Caco-2 (cell line): ENCODE measurements around the gene TNFAIP8. TPM values are rescaled to one million over a fixed set of nuclear protein-coding genes. Genes with fewer than 3 reads are reported as not detected.

Source experiments
- BruUV-seq: library from RNA; stranded (reverse); fragments of 400-500 nt; replicated peaks from 2 replicates; lab custom pipeline; 2021; lab: Mats Ljungman, UMichigan
- CTCF ChIA-PET: fragments of 300-600 bp; sonication (Branson Sonifier 250); formaldehyde crosslinking; loops from one replicate; lab custom pipeline; 2022; ENCODE audit warnings: antibody characterized with exemption; lab: Charles Lee
- POLR2A ChIA-PET: fragments of 300-600 bp; sonication (Branson Sonifier 250); formaldehyde crosslinking; loops from one replicate; lab custom pipeline; 2022; ENCODE audit warnings: antibody characterized with exemption; lab: Charles Lee
- DNase-seq, 2 experiments: peaks; one replicate each; pipeline versions ENCODE4 v3.0.0 to v3.0.0-alpha.2; 2020 to 2022
- H3K27me3 ChIP-seq: replicated peaks from 2 replicates; pipeline ENCODE4 v1.6.0; 2011; ENCODE audit warnings: low read length; ENCODE audit not compliant: control insufficient read depth, insufficient read depth
- H3K36me3 ChIP-seq: 2 replicates; pipeline ENCODE4 v1.5.1; 2011; ENCODE audit warnings: low read length; ENCODE audit not compliant: control insufficient read depth, insufficient read depth
- H3K4me1 ChIP-seq: fragments of 250-450 bp; sonication (Bioruptor Pico); 2 replicates; pipeline ENCODE4 v1.5.1; 2020; ENCODE audit warnings: mild to moderate bottlenecking
- H3K4me3 ChIP-seq: 2 replicates; pipeline ENCODE4 v1.5.1; 2011; ENCODE audit warnings: low read depth, mild to moderate bottlenecking, control low read depth, low read length
- H3K9me3 ChIP-seq: fragments of 250-450 bp; sonication (Bioruptor Pico); 2 replicates; pipeline ENCODE4 v1.5.1; 2020; ENCODE audit warnings: mild to moderate bottlenecking, moderate library complexity
- H3K27ac Mint-ChIP-seq: one replicate; pipeline ENCODE4 v1.8.0; 2022; ENCODE audit warnings: mixed read lengths; ENCODE audit not compliant: unreplicated experiment
- H3K27me3 Mint-ChIP-seq: one replicate; pipeline ENCODE4 v1.8.0; 2022; ENCODE audit warnings: mixed read lengths; ENCODE audit not compliant: insufficient read depth, unreplicated experiment
- H3K36me3 Mint-ChIP-seq: one replicate; pipeline ENCODE4 v1.8.0; 2022; ENCODE audit warnings: mild to moderate bottlenecking, mixed read lengths; ENCODE audit not compliant: insufficient read depth, unreplicated experiment
- H3K4me1 Mint-ChIP-seq: one replicate; pipeline ENCODE4 v1.8.0; 2022; ENCODE audit warnings: low read depth, mixed read lengths; ENCODE audit not compliant: unreplicated experiment
- H3K4me3 Mint-ChIP-seq: one replicate; pipeline ENCODE4 v1.8.0; 2022; ENCODE audit warnings: mild to moderate bottlenecking, moderate library complexity, mixed read lengths; ENCODE audit not compliant: unreplicated experiment
- H3K9me3 Mint-ChIP-seq: one replicate; pipeline ENCODE4 v1.8.0; 2022; ENCODE audit warnings: mixed read lengths; ENCODE audit not compliant: unreplicated experiment
- CTCF ChIP-seq, 2 experiments: fragments of 200-600 bp in 1 of 2; IDR thresholded peaks; 1 replicate in 1 of 2; 2 replicates in 1 of 2; pipeline versions ENCODE4 v1.5.1 to v1.8.0; 2011 to 2022; ENCODE audit warnings: antibody characterized with exemption in 1 of 2, control low read depth in 1 of 2, inconsistent platforms in 1 of 2, low read depth in 1 of 2, low read length in 1 of 2, mild to moderate bottlenecking in 1 of 2, moderate library complexity in 1 of 2; ENCODE audit not compliant: insufficient read depth in 1 of 2, severe bottlenecking in 1 of 2, unreplicated experiment in 1 of 2
- intact Hi-C: fragments of 100-400 bp; cut with micrococcal nuclease; formaldehyde crosslinking; loops from one replicate; pipeline ENCODE4 v1.10.0; 2022; ENCODE audit not compliant: unreplicated experiment
- total RNA-seq: library from RNA; stranded (reverse); gene quantifications from 2 replicates; pipeline ENCODE4 v1.2.3, GENCODE V29; 2022

Gene TNFAIP8
- total RNA-seq, 1 experiment from 2014 or later = 7.4 TPM

GRCh38 chr5:119390404-119390803 is 34.6 kb downstream of the TNFAIP8 start:
- H3K27ac Mint-ChIP-seq = no peak overlapping the region
- no peaks in the 10 kb centered on the region for H3K9me3 Mint-ChIP-seq
- DNase-seq = no peak
- H3K27me3 Mint-ChIP-seq = no peaks in the 10 kb centered on the region
- H3K4me1 Mint-ChIP-seq = no peaks in the 10 kb centered on the region
- Histone ChIP-seq H3K27me3 (no peaks in the 10 kb centered on the region), H3K4me1 (no peaks in the 10 kb centered on the region), H3K9me3 (no peaks in the 10 kb centered on the region), H3K36me3 (no peaks in the 10 kb centered on the region), H3K4me3 (no peak overlapping the region)
- no TSS peak for BruUV-seq
- TF ChIP-seq CTCF (IDR thresholded peaks at IDR 0.05; ENCODE audit: insufficient read depth in 1 of 2, low read depth in 1 of 2, low read length in 1 of 2, severe bottlenecking in 1 of 2, unreplicated experiment in 1 of 2) = no peak
- intact Hi-C loops = no loop called here
- ChIA-PET POLR2A (no interaction called here), CTCF (no interaction called here)
- no peak overlapping the region for H3K4me3 Mint-ChIP-seq
- no peaks in the 10 kb centered on the region for H3K36me3 Mint-ChIP-seq

GRCh38 chr5:119393201-119393691 is 37.4 kb downstream of the TNFAIP8 start:
- Histone ChIP-seq H3K9me3 (no peaks in the 10 kb centered on the region), H3K4me1 (no peaks in the 10 kb centered on the region), H3K4me3 (no peak overlapping the region), H3K27me3 (no peaks in the 10 kb centered on the region), H3K36me3 (no peaks in the 10 kb centered on the region)
- H3K4me3 Mint-ChIP-seq = no peak overlapping the region
- intact Hi-C loops = no loop called here
- H3K27me3 Mint-ChIP-seq = no peaks in the 10 kb centered on the region
- H3K4me1 Mint-ChIP-seq = no peaks in the 10 kb centered on the region
- POLR2A ChIA-PET = no interaction called here
- no peaks in the 10 kb centered on the region for H3K9me3 Mint-ChIP-seq
- H3K36me3 Mint-ChIP-seq = no peaks in the 10 kb centered on the region
- TF ChIP-seq CTCF (IDR thresholded peaks at IDR 0.05; ENCODE audit: insufficient read depth in 1 of 2, low read depth in 1 of 2, low read length in 1 of 2, severe bottlenecking in 1 of 2, unreplicated experiment in 1 of 2) = no peak
- DNase-seq = no peak
- CTCF ChIA-PET = no interaction called here
- no peak overlapping the region for H3K27ac Mint-ChIP-seq
- no TSS peak for BruUV-seq

- Histone ChIP-seq H3K4me1 (no peaks in the 10 kb centered on the region), H3K36me3 (no peaks in the 10 kb centered on the region), H3K27me3 (no peaks in the 10 kb centered on the region), H3K9me3 (no peaks in the 10 kb centered on the region), H3K4me3 (no peak overlapping the region)
- DNase-seq = no peak
- Mint-ChIP-seq H3K4me3 (no peak overlapping the region), H3K27me3 (no peaks in the 10 kb centered on the region), H3K9me3 (no peaks in the 10 kb centered on the region), H3K4me1 (no peaks in the 10 kb centered on the region), H3K27ac (no peak overlapping the region), H3K36me3 (no peaks in the 10 kb centered on the region)
- BruUV-seq = no TSS peak
- TF ChIP-seq CTCF (IDR thresholded peaks at IDR 0.05; ENCODE audit: insufficient read depth in 1 of 2, low read depth in 1 of 2, low read length in 1 of 2, severe bottlenecking in 1 of 2, unreplicated experiment in 1 of 2) = no peak
- ChIA-PET POLR2A (no interaction called here), CTCF (interaction anchor here (0.7 kb wide), 1 partner anchor 191 kb away, joined by 4 read pairs; no protein-coding TSS in a partner anchor)
- intact Hi-C loops = no loop called here
Observed at GRCh38 chr5:119393746-119394145, 37.9 kb downstream of the TNFAIP8 start.
